GM18511 (cell line): ENCODE data around the gene UBA6.
"Not testable (repeated sequence)": the region's sequence is repeated elsewhere in the genome, so short reads cannot be mapped to it uniquely, and the experiment has no call there.

Experiments used
- ATAC-seq: cut with Tn5 transposase; IDR thresholded peaks from one replicate; pipeline ENCODE4 v1.9.1; 2021; ENCODE audit warnings: mild to moderate bottlenecking, moderate library complexity; ENCODE audit not compliant: unreplicated experiment

Gene UBA6

DNA sequence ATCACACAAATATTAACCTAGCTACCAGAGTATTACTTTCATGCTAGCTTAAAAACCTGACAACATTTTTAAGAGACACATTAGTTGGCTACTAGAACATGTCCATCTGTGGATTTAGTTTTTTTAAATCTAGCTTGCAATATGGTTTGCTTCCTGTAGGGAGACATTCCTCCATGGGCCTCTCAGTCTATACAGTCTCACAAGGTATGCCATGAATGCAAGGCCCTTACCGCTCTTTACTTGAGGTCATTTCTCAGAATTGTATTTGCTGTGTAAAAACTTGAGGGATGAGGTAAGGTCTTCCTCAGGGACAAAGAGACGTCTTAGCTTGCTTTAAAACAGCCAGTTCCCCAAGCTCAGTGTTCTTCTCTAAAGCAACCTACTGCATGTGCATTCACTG lies 26.9 kb downstream of the UBA6 start:
- no peak for ATAC-seq

DNA sequence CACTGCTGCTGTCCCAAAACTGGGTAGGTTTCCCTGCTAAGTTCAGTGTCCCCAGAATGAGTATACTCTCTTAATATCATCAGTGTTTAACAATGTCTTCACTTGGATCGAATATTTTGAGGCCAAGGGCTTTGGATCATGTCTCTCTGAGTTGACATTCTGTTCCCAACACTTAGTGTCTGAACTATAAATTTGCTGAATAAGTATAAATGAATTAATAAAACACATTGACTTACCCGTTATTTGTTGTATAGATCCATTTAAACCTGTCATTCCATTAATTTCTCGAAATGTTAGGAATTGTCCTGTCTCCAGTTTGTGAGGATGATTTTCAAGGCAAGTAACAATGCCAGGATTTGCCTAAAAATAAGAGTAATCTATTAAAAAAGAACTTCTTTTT lies 32.6 kb downstream of the UBA6 start:
- ATAC-seq = no peak

DNA sequence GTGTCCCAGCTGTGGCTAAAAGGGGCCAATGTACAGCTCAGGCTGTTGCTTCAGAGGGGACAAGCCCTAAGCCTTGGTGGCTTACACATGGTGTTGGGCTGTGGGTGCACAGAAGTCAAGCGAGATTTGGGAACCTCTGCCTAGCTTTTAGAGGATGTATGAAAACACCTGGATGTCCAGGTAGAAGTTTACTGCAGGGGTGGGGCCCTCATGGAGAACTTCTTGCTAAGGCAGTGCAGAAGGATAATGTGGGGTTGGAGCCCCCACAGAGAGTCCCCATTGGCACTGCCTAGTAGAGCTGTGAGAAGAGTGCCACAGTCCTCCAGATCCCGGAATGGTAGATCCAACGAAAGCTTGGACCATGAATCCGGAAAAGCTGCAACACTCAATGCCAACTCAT lies 40.5 kb downstream of the UBA6 start:
- ATAC-seq = no peak

DNA sequence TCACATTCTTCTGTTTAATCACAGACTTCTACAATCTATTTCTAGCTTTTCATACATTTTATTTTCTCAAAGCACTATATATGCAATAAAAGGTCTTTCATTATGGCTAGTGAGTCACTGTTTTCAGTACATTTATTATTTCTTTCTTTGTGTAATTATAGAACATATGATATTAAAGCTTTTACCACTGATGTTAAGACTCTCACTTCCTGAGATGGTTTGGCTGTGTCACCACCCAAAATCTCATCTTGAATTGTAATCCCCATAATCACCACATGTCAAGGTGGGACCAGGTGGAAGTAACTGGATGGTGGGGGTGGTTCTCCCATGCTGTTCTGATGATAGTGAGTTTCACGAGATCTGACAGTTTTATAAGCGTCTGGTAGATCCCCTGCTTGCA lies 41.9 kb downstream of the UBA6 start:
- no peak for ATAC-seq

DNA sequence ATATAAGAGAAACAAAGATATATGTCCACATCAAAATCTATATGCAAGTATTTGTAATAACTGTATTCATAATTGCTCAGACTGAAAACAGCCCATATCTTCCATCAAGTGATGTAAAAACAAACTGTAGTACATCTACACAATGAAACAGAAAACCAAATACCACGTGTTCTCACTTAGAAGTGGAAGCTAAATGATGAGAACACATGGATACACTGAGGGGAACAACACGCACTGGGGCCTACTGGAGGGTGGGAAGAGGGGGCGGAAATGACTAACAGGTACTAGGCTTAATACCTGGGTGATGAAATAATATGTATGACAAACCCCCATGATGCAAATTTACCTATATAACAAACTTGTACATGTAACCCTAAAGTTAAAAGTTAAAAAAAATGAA lies 42.7 kb downstream of the UBA6 start:
- no peak for ATAC-seq

DNA sequence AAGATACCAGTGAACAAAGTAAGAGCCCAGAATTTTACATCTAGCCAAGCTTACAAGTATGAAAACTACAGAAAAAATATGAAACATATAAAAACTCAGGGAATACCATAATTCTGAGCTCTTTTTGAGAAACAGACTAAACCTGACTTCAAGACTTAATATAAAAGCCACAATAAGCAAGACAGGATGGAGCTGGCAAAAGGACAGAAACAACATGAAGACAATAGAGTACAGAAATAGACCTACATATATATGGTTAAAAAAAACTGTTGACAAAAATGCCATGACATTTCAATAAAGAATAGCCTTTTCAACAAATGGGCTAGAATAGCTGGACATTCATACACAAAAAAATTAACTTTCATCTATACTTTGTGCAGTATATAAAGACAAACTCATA lies 49.4 kb downstream of the UBA6 start:
- ATAC-seq = no peak

DNA sequence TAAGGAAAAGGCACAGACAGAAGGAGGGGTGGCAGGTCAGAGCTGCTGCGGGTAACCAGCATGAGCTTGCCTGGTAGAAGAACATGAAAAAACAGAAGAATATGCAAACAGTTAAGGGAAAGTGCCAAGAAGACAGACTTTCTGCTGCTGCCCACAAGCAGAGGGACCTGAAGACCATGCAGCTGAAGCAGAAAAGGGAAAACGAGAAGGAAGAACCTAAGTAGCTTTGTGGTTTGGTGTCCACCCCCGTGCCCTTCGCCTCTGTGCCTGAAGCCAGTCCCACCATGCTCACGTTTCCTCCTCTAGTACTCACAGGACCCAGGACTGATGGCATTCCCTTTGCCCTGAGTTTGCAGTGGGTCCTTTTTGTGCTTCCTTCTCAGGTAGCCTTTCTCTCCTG lies 62.8 kb downstream of the UBA6 start:
- ATAC-seq = no peak

DNA sequence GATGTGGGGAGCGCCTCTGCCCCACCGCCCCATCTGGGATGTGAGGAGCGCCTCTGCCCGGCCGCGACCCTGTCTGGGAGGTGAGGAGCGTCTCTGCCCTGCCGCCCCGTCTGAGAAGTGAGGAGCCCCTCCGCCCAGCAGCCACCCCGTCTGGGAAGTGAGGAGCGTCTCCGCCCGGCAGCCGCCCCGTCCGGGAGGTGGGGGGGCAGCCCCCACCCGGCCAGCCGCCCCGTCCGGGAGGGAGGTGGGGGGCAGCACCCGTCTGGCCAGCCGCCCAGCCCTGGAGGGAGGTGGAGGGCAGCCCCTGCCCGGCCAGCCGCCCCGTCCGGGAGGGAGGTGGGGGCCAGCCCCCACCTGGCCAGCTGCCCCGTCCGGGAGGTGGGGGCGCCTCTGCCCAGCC lies 64.0 kb downstream of the UBA6 start:
- not testable (repeated sequence) for ATAC-seq

DNA sequence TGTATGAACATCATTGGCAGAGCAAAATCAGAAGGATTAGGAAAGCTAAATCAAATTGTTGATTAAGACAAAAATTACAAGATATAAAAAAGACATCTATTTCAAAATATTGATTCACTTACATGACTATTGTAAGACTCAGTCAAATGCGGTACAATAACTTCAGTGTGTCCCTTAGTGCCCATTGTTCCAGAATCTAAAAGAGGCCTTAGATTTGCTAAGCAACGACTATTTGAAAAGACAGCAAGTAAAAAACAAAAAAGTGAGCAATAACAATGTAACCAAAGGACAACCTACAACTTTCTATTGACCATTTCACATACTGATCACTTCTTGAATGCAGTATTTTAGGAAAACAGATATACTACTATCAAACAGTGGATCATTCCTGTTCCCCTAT lies 65.6 kb downstream of the UBA6 start:
- no peak for ATAC-seq

DNA sequence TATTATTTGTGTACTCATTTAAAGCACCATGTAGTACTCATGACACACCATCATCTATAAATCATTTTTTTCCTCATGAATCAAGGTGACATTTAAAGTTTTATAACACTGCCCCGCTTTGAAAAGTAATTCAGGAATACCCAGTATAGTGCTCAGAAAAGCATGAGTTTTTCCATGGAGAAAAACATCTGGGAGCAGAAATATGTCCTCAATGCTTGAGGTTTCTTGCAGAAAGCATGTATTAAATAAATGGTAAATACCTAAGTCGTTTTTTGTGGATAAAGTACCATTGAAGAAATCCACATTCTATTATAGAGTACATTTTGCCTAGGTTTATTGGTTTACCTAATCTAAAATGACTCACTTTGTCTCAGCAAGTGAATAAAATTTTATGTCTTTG lies 66.2 kb downstream of the UBA6 start:
- ATAC-seq = no peak

DNA sequence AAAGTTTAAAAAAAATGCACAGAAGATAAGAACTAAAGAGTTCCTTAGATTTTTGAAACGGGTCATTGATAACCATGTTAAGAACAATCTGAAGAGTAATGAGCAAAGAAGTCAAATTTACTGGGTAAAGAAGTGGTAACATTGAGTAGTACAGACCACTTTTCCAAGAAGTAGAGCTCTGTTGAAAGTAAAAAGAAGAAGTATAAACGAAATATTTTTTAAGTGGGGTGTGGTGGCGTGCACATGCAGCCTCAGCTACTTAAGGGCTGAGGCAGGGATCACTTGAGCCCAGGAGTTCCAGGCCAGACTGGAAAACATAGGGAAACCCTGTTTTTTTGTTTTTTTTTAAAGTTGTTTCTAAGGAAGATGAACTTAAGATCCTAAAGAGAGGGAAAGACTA lies 68.5 kb downstream of the UBA6 start:
- peak; percentile 89 for ATAC-seq

DNA sequence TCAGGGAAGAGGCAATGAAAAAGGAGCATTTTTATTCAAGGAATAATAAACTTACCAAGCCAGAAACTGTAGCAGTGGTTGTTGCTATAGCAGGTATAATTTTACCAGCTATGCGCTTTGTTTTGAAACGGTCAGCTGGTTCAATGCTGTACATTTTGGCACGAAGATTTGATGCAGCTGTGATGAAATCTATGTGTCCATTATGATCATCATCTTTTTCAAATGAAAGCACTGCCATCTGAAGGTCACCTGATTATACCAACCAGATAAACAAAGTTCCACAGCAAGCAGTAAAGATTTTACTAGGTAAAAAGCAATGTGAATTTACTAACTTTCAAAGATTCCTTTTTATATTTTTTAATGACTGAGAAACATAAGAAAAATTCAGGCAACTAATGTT lies 76.0 kb downstream of the UBA6 start:
- ATAC-seq = no peak

DNA sequence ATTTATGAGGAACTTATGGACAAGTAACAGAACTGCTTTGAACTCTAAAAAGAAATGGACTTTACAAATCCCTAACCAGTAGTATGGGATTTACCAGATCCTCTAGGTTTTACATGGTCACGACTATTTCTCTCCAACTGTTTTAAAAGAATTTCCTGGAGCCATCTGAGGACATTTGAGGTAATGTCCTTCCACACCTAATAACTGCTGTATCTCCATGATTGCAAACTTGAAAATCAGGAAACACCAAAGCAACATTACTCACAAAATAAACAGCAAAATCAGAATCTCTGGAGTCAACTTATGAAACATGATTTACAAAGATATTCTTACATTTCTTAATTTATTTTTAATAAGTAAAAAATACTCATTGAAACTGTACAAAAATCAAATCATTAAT lies 84.5 kb downstream of the UBA6 start:
- ATAC-seq = no peak

DNA sequence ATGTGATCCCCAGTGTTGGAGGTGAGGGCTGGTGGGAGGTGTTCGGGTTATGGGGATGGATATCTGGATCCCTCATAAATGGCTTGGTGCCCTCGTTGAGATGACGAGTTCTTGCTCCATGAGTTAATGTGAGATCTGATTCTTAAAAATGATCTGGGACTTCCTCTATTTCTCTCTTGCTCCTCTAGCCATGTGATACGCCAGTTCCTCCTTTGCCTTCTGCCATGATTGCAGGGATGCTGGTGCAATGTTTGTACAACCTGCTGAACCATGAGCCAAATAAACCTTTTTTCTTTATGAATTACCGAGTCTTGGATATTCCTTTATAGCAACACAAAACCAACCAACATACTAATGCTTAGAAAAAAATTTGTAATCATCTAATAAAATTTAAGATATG lies 85.8 kb downstream of the UBA6 start:
- ATAC-seq = no peak

DNA sequence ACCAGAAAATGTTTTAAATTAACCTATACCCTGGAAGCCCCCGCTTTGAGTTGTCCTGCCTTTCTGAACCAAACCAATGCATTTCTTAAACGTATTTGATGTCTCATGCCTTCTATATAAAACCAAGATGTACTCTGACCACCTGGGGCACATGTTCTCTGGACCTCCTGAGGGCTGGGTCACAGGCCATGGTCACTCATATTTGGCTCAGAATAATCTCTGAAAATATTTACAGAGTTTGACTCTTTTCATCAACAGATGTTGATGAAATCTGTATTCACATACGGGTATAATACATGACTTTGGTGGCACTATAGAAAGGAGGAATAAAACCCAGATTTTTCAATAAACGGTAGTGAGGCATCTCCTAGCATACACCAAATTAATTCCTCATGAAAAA lies 86.8 kb downstream of the UBA6 start:
- no peak for ATAC-seq

DNA sequence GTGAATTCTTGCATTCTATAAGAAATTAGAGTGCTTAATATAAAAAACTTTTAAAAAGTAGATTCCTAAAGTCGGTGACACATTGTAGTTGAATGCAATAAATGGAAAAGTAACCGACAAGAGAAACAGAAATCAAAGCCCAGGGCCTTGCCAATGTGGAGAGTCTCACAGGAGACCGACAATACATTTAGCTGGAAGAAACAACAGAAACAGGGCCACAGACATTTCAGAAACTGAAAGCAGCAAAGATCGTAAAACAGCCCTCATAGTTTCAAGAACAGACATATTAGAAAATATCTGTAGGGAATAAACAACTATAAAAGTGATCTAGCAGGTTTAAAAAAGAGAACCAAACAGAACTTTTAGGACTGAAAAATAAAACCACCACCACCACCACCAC lies 92.9 kb downstream of the UBA6 start:
- ATAC-seq = no peak

DNA sequence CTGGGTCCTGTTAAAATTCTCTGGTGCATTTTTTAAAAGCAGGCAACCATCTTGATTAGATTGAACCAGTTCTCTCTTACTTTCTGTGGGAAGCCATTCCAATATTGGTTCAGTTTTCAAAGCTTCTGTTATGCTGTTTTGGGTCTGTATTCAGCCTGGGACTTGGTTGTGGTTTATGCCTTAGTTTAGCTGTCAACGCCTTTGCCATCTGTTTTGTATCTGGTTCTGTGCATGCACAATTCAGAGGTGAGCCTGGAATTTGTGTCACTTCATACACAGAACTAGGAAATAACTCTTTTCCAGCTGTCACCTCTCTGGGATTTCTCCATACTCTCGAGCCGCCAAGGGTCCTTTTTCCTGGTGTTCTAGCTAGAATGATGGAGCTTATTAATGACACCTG lies 96.2 kb downstream of the UBA6 start:
- ATAC-seq = no peak

DNA sequence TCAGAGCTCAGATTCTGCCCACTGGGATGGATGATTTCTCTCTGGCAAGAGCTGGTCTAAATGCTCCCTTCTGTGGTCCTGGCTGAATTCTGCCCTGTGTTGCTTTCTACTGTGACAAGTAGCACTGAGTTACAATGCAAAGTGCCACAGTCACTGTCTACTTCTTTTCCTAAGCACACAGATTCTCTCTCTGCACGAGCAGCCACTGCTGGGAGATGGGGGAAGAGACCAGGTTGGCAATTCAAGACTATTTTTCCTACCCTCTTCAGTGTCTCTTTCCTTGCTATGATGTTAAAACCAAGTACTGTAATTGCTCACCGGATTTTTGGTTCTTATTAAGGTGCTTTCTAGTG lies 97.0 kb downstream of the UBA6 start:
- ATAC-seq = no peak

DNA sequence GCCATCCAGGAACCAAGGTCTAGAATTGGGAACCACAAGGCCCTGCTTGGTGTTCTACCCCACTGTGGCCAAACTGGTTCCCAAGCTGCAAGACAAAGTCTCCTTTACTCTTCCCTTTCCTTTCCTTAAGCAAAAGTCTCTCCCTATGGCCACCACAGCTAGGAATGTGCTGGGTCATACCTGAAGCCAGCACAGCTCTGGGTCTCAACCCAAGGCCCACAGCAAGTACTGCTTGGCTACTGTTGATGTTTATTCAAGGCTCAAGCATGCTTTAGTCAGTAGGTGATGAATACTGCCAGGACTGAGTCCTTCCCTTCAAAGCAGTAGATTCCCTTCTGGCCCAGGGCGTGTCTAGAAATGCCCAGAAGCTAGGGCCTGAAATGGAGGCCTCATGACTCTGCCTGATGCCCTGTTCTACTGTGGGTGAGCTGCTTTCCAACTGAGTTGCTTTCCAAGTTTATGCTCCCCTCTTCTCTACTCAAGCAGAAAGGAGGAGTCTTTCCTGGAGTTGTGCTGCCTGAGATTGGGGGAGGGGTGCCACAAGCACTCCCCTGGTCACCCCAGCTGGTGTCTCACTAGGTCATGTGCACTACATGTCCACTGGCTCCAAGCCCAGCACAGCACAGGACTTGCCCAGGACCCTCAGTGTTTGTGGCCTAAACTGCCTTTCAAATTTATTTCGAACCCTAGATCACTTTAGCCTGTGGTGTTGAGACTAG lies 97.5 kb downstream of the UBA6 start:
- no peak for ATAC-seq

DNA sequence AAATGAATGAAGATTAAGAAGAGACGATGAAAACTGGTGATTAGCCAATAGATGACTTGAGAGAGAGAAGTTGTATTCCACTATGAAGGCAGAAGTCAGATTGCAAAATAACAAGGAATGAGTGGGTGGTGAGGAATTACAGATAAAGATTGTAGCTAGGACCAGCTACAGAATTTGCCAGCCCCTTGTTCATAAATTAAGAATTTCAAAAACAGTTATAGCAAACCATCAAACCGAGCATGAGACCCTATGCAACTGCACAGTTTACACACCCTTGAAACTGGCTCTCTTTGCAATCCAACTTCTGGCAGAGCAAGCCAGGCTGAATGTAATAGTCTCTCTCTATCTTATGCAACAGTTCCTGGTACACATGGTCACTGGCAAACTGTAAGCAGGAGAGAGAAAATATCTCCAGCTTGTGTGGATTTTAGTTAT lies 107.2 kb downstream of the UBA6 start:
- no peak for ATAC-seq

DNA sequence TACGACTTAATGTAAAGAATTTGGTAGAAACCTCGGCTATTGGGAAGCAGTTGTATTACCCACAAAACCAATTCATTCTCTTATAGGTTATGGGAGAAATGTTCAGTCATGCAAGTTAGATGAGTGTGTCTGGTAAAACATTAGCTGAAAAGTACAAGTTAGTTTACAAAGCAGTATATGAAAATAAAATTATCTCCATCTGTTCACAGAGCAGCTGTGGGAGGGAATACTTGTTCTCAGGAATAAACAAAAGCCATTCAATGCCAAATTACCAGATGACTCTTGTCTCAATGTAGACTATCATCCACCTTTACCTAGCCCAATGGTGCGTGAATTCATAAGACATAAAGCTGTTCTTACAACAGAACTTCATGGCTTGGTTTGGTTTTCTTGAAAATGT lies 113.8 kb downstream of the UBA6 start:
- ATAC-seq = no peak

DNA sequence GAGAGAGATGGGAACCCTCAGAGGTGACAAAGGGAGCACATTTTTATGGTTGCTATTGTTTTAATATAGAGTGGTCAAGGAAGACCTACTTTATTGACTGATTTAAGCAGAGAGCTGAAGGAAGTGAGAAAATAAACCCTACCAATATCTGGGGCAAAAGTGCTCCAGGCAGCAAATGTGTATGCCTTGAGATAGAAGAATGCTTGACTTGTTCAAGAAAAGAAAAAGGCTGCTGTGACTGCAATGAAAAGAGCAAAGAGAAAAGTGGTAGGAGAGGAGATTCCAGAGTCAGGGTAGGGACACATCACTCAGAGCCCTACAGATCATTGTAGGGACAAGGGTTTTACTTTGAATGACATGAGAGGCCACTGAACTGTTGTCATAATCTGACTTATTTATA lies 116.5 kb downstream of the UBA6 start:
- ATAC-seq = no peak

DNA sequence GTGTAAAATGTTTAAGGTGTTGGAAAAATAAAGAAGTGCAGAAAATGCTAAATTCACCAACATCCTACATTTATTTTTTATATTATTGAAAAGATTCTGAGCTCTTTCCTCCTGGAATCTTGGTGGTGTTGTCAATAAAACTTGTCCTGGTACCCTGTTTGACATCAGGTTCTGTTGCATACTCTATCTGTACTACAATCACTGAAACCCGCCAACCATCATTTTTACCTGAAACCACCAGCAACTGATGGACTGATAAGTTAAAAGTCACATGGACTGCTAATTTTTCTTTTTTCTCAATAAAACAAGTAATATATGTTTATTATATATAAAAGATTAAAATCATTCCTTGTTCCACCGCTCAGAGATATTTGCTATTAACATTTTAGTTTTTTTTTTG lies 119.0 kb downstream of the UBA6 start:
- no peak for ATAC-seq
